ENCODE data around the gene COL4A5. TPM values are rescaled to one million over a fixed set of nuclear protein-coding genes. Genes with fewer than 3 reads are reported as not detected.

The COL4A5 gene
- total and polyA plus RNA-seq, 2 of the 8 experiments (the other 6 are each of a cell fraction or from before 2014, with no cell fraction given): 24.9 to 30.2 TPM

GRCh38 chrX:108396188-108396891 lies 43.3 kb upstream of the COL4A5 start:
- peak overlapping the region; percentile 63; the same call in 1 of the 2 replicates for H2BK12ac ChIP-seq (ENCODE audit: low read depth, low read length)
- no peaks in the 10 kb centered on the region for H3K79me2 ChIP-seq (ENCODE audit: control insufficient read depth in 1 of 2, insufficient read depth in 2 of 2, low read length in 2 of 2)
- POLR2A ChIA-PET (ENCODE audit: partially characterized antibody): no interaction called here
- 51% methylated on average over 5 of the region's 6 CpGs; no CpG with 5 or more reads in 1 of the 2 experiments for WGBS, 2 experiments (ENCODE audit: extremely low coverage in 1 of 2, insufficient coverage in 1 of 2, insufficient read length in 1 of 2, insufficient replicate concordance in 2 of 2, low coverage in 1 of 2, low lambda C conversion rate in 2 of 2, missing lambda C conversion rate in 1 of 2)
- H3K4me3 ChIP-seq (ENCODE audit: extremely low read depth in 1 of 4, insufficient read depth in 2 of 4, low read depth in 3 of 4, low read length in 4 of 4): peak overlapping the region in 1 of 4 experiments; percentile 11; a peak in 2 of 8 replicates
- H3K4me1 ChIP-seq (replicated peaks in 1 of 4; ENCODE audit: control insufficient read depth in 3 of 4, insufficient read depth in 4 of 4, low read length in 3 of 4): peaks cover 1 to 11% (median 4%) of the 10 kb centered on the region in 4 experiments; a peak in 5 of 7 replicates
- no peak overlapping the region for H4K8ac ChIP-seq (ENCODE audit: extremely low read depth, insufficient read depth, low read length)
- DNase-seq (ENCODE audit: low read depth in 1 of 2, low spot score in 2 of 2): no peak
- H3K23me2 ChIP-seq (ENCODE audit: low read depth, low read length): no peaks in the 10 kb centered on the region
- CTCF ChIA-PET (ENCODE audit: partially characterized antibody): no interaction called here
- no peak overlapping the region for H2BK15ac ChIP-seq (ENCODE audit: low read length)
- peak; percentile 98 for FAIRE-seq
- H3K23ac ChIP-seq (ENCODE audit: insufficient read length): no peak overlapping the region
- H2BK20ac ChIP-seq (ENCODE audit: low read length): no peak overlapping the region
- no peak overlapping the region for H3K27ac ChIP-seq (ENCODE audit: low read depth, low read length)
- H3K18ac ChIP-seq (ENCODE audit: extremely low read depth, low read length): no peak overlapping the region
- no peak overlapping the region for H3K14ac ChIP-seq (ENCODE audit: insufficient read length)
- no peak overlapping the region for H4K5ac ChIP-seq (ENCODE audit: insufficient read length, low read depth, low read length)
- no peak overlapping the region for H4K91ac ChIP-seq (replicated peaks; ENCODE audit: insufficient read length, low read length)
- H2BK120ac ChIP-seq (replicated peaks; ENCODE audit: low read depth, low read length): no peak overlapping the region
- H2AFZ ChIP-seq (ENCODE audit: low read length): no peak overlapping the region
- no peaks in the 10 kb centered on the region for H3K9me3 ChIP-seq (ENCODE audit: insufficient read depth in 2 of 2, low read depth in 1 of 2, low read length in 1 of 2)
- H3K79me1 ChIP-seq (ENCODE audit: low read depth, low read length): no peaks in the 10 kb centered on the region
- H2BK5ac ChIP-seq (ENCODE audit: low read depth, low read length): no peak overlapping the region
- peak overlapping the region; percentile 42 to 64 for H3K4me2 ChIP-seq (ENCODE audit: insufficient read depth in 1 of 2, low read depth in 2 of 2, low read length in 2 of 2)
- H3K27me3 ChIP-seq (replicated peaks in 1 of 4; ENCODE audit: control insufficient read depth in 3 of 4, extremely low read depth in 1 of 4, insufficient read depth in 3 of 4, low read length in 3 of 4): no peaks in the 10 kb centered on the region
- peaks cover 0 to 1% of the 10 kb centered on the region in 2 experiments for H4K20me1 ChIP-seq (replicated peaks in 1 of 2; ENCODE audit: control insufficient read depth in 1 of 2, insufficient read depth in 2 of 2, low read length in 2 of 2)
- H2AK5ac ChIP-seq (ENCODE audit: low read depth, low read length): no peak overlapping the region
- no peak overlapping the region for H3K9ac ChIP-seq (replicated peaks in 1 of 4; ENCODE audit: extremely low read depth in 1 of 4, low read depth in 3 of 4, low read length in 3 of 4)
- no peaks in the 10 kb centered on the region for H3K36me3 ChIP-seq (ENCODE audit: control insufficient read depth in 2 of 4, insufficient read depth in 4 of 4, low read length in 3 of 4)
- no peak overlapping the region for H3K56ac ChIP-seq (replicated peaks; ENCODE audit: insufficient read length, low read depth, low read length)
- no peak overlapping the region for H3K4ac ChIP-seq (replicated peaks; ENCODE audit: insufficient read length, low read depth, low read length)
- no peak for TF ChIP-seq NRF1 (IDR thresholded peaks at IDR 0.05; ENCODE audit: low read depth, low read length)
- no peak for TF ChIP-seq MAX (IDR thresholded peaks at IDR 0.05)
- TF ChIP-seq KDM5A (IDR thresholded peaks at IDR 0.05; ENCODE audit: low read length): no peak
- no peak for TF ChIP-seq PHF8 (conservative IDR thresholded peaks at IDR 0.05; ENCODE audit: low read depth, low read length)
- TF ChIP-seq SAP30 (IDR thresholded peaks at IDR 0.05; ENCODE audit: insufficient read depth, insufficient replicate concordance, low read length): no peak
- peak; percentile 30 for TF ChIP-seq ASH2L (IDR thresholded peaks at IDR 0.05; ENCODE audit: low read length)
- TF ChIP-seq ZNF274 (IDR thresholded peaks at IDR 0.05; ENCODE audit: borderline replicate concordance, extremely low read depth, low read length): no peak
- peak; percentile 55 for TF ChIP-seq TEAD4 (IDR thresholded peaks at IDR 0.05; ENCODE audit: low read depth, low read length)
- TF ChIP-seq BCL11A (IDR thresholded peaks at IDR 0.05; ENCODE audit: low read depth in 2 of 2, low read length in 2 of 2): no peak
- no peak for TF ChIP-seq CTBP2 (IDR thresholded peaks at IDR 0.05; ENCODE audit: borderline replicate concordance, insufficient read depth, insufficient read length, low read length)
- TF ChIP-seq EP300 (IDR thresholded peaks at IDR 0.05; ENCODE audit: borderline replicate concordance in 1 of 2, low read depth in 2 of 2, low read length in 2 of 2): no peak
- TF ChIP-seq BRCA1 (IDR thresholded peaks at IDR 0.05; ENCODE audit: low read depth, low read length): no peak
- peak; percentile 52; the same call in 1 of the 2 replicates for TF ChIP-seq SP1 (IDR thresholded peaks at IDR 0.05; ENCODE audit: low read depth, low read length)

Measured in H1 (cell line).